PC-3 (cell line): Measurements from ENCODE around the gene GLMP.

Source experiments
- EZH2 ChIP-seq: fragments of 300-600 bp; sonication (generic); IDR thresholded peaks from one replicate; pipeline ENCODE4 v1.6.1; 2017; ENCODE audit warnings: antibody characterized with exemption, mild to moderate bottlenecking, low read length; ENCODE audit not compliant: unreplicated experiment
- TF ChIP-seq, protein P1 (sequence below): fragments of 300-600 bp; sonication (generic); conservative IDR thresholded peaks from 2 replicates; pipeline ENCODE4 v1.5.1; 2017; ENCODE audit warnings: antibody characterized with exemption, low read depth, mild to moderate bottlenecking, low read length

DNA sequence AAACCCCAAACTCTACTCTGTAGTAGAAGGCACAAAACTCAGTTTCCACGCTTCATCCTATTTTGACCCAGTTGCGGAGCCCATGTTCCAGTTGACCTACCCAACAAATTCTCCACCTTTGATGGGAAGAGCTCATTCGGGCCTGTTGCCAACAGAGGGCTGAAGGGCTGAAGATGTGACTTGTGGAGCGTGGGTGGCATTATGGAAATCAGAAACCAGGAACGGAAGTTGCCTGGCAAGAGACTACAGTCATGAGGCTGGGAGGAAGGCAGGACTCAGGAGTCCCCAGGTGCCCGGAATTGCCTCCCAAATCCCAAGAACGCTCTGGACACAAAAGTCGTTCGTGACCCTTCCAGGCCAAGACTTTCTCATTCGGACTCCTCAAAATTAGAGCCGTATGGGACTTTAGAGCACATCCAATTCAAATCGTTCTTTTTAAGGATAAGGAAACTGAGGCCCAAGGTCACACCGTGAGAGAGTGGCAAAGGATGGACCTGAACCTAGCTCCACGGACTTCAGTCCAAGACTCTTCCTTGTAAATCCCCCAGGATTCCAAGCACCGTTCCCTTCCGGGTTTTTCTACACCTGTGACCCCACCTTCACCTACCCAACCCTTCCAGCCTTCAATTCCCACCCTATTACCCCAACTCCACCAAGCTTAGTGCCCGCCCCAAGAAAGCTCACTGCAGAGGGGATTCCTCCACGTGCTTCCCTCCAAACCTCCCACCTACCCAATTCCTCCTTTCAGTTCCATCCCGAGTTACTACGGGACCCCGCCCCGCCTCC is 13.6 kb downstream of the GLMP start:
- TF ChIP-seq, protein P1, sequence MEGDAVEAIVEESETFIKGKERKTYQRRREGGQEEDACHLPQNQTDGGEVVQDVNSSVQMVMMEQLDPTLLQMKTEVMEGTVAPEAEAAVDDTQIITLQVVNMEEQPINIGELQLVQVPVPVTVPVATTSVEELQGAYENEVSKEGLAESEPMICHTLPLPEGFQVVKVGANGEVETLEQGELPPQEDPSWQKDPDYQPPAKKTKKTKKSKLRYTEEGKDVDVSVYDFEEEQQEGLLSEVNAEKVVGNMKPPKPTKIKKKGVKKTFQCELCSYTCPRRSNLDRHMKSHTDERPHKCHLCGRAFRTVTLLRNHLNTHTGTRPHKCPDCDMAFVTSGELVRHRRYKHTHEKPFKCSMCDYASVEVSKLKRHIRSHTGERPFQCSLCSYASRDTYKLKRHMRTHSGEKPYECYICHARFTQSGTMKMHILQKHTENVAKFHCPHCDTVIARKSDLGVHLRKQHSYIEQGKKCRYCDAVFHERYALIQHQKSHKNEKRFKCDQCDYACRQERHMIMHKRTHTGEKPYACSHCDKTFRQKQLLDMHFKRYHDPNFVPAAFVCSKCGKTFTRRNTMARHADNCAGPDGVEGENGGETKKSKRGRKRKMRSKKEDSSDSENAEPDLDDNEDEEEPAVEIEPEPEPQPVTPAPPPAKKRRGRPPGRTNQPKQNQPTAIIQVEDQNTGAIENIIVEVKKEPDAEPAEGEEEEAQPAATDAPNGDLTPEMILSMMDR = no peak
- TF ChIP-seq EZH2 = no peak
